ENCODE data around the gene FUT1.
"Not testable (repeated sequence)": the region's sequence is repeated elsewhere in the genome, so short reads cannot be mapped to it uniquely, and the experiment has no call there.

The FUT1 gene

GRCh38 chr19:48768171-48768753, 15.8 kb upstream of the FUT1 start:
- DNase-seq: not testable (repeated sequence)

GRCh38 chr19:48765816-48766215, 13.4 kb upstream of the FUT1 start:
- not testable (repeated sequence) for DNase-seq

GRCh38 chr19:48760504-48761205, 8.2 kb upstream of the FUT1 start:
- DNase-seq: no peak

GRCh38 chr19:48757741-48758144, 5.3 kb upstream of the FUT1 start:
- DNase-seq: no peak

GRCh38 chr19:48757089-48757675, 4.7 kb upstream of the FUT1 start:
- DNase-seq: no peak

GRCh38 chr19:48756686-48757085, 4.2 kb upstream of the FUT1 start:
- DNase-seq: no peak

GRCh38 chr19:48756212-48756611, 3.8 kb upstream of the FUT1 start:
- no peak for DNase-seq

- DNase-seq: no peak
Measured at GRCh38 chr19:48755787-48756186, 3.3 kb upstream of the FUT1 start.

- no peak for DNase-seq
Measured at GRCh38 chr19:48755084-48755641, 2.7 kb upstream of the FUT1 start, which contains the start of gene FGF21. Gene FGF21, plus strand, starts transcription at chr19:48755524. Its CDS starts 713 bp downstream, at chr19:48756237.

GRCh38 chr19:48751845-48752495, 471 bp downstream of the FUT1 start:
- DNase-seq: peak; percentile 36

- no peak for DNase-seq
Measured at GRCh38 chr19:48750771-48751504, 1.5 kb downstream of the FUT1 start.

- no peak for DNase-seq
Measured at GRCh38 chr19:48750351-48750750, 2.1 kb downstream of the FUT1 start.

- DNase-seq: no peak
Measured at GRCh38 chr19:48749571-48750198, 2.8 kb downstream of the FUT1 start.

- peak; percentile 56 for DNase-seq
Measured at GRCh38 chr19:48746738-48747575, 5.5 kb downstream of the FUT1 start, which contains the start of gene IZUMO1. Gene IZUMO1, minus strand, starts transcription at chr19:48746909. Its CDS starts 1,050 bp downstream, at chr19:48745859.

GRCh38 chr19:48746110-48746509, 6.3 kb downstream of the FUT1 start:
- no peak for DNase-seq

- DNase-seq: peak; percentile 61
Measured at GRCh38 chr19:48745208-48745995, 7.0 kb downstream of the FUT1 start.

GRCh38 chr19:48742096-48742495, 10.3 kb downstream of the FUT1 start:
- DNase-seq: no peak

- peak; percentile 15 for DNase-seq
Measured at GRCh38 chr19:48741129-48741999, 11.1 kb downstream of the FUT1 start.

Measured in CD4-positive, alpha-beta T cell treated with Interleukin-6 for 4 hours (primary cell).